H1 (cell line): ENCODE measurements around the gene SPPL3. TPM values are rescaled to one million over a fixed set of nuclear protein-coding genes. Genes with fewer than 3 reads are reported as not detected.

Experiments used
- ASH2L ChIP-seq: fragments of 200-600, 300-600 bp; sonication (generic); IDR thresholded peaks from one replicate; pipeline ENCODE4 v1.7.1; 2017; ENCODE audit warnings: low read length
- EZH2 ChIP-seq: fragments of 200-600 bp; sonication (generic); IDR thresholded peaks from 2 replicates; pipeline ENCODE4 v1.7.1; 2012; ENCODE audit warnings: low read depth, mild to moderate bottlenecking, moderate library complexity, low read length, inconsistent platforms; ENCODE audit not compliant: severe bottlenecking
- GABPA ChIP-seq: IDR thresholded peaks from 2 replicates; pipeline ENCODE4 v1.6.1; 2011; ENCODE audit warnings: mild to moderate bottlenecking, low read length, moderate library complexity, borderline replicate concordance; ENCODE audit not compliant: insufficient read depth
- HDAC6 ChIP-seq: IDR thresholded peaks from one replicate; pipeline ENCODE4 v1.7.1; 2012; ENCODE audit warnings: low read depth, mild to moderate bottlenecking, inconsistent platforms, low read length, moderate library complexity
- NANOG ChIP-seq: IDR thresholded peaks from 2 replicates; pipeline ENCODE4 v1.6.1; 2011; ENCODE audit warnings: low read length, low read depth, mild to moderate bottlenecking, inconsistent platforms; ENCODE audit not compliant: insufficient read depth, poor library complexity, severe bottlenecking
- PHF8 ChIP-seq: fragments of 200-600 bp; sonication (generic); conservative IDR thresholded peaks from 2 replicates; pipeline ENCODE4 v1.7.1; 2012; ENCODE audit warnings: low read depth, mild to moderate bottlenecking, inconsistent platforms, low read length, moderate library complexity
- RAD21 ChIP-seq, 2 experiments: IDR thresholded peaks in 1 of 2; conservative IDR thresholded peaks in 1 of 2; 2 replicates each; pipeline ENCODE4 v1.6.1; 2011; ENCODE audit warnings: low read depth in 2 of 2, low read length in 2 of 2, improper control_type of control experiment in 1 of 2, inconsistent platforms in 1 of 2, mild to moderate bottlenecking in 1 of 2, moderate library complexity in 1 of 2
- SAP30 ChIP-seq: fragments of 300-600 bp; sonication (generic); IDR thresholded peaks from 2 replicates; pipeline ENCODE4 v1.7.1; 2012; ENCODE audit warnings: low read length, moderate library complexity, mild to moderate bottlenecking, inconsistent platforms; ENCODE audit not compliant: insufficient read depth, insufficient replicate concordance
- SUZ12 ChIP-seq: fragments of 200-600 bp; sonication (generic); IDR thresholded peaks from 2 replicates; pipeline ENCODE4 v1.6.1; 2012; ENCODE audit warnings: mild to moderate bottlenecking, inconsistent platforms, low read length, moderate library complexity, mixed read lengths
- polyA plus RNA-seq, 7 experiments: library from polyadenylated mRNA; depleted of rRNA in 3 of 7; stranded (reverse) in 5 of 7; unstranded in 2 of 7; fragments of >200 nt in 5 of 7; fragments of 200-250 nt in 2 of 7; gene quantifications; 1 replicate in 5 of 7; 2 replicates in 1 of 7; 4 replicates in 1 of 7; pipeline versions ENCODE4 v1.2.1 to v1.2.3, GENCODE V29; 2011 to 2013; ENCODE audit warnings: missing spikeins in 2 of 7, mixed read lengths in 2 of 7
- total RNA-seq: library from RNA; stranded (reverse); fragmentation: NEBNext Ultra II Directional; extraction: Animal tissue kit (Norgen Biotek cat#: 25700); gene quantifications from 2 replicates; pipeline ENCODE4 v1.2.1, GENCODE V29; 2021

Gene SPPL3
- total and polyA plus RNA-seq, 2 of the 8 experiments (the other 6 are each of a cell fraction or from before 2014, with no cell fraction given): 27.3 to 48.4 TPM

DNA sequence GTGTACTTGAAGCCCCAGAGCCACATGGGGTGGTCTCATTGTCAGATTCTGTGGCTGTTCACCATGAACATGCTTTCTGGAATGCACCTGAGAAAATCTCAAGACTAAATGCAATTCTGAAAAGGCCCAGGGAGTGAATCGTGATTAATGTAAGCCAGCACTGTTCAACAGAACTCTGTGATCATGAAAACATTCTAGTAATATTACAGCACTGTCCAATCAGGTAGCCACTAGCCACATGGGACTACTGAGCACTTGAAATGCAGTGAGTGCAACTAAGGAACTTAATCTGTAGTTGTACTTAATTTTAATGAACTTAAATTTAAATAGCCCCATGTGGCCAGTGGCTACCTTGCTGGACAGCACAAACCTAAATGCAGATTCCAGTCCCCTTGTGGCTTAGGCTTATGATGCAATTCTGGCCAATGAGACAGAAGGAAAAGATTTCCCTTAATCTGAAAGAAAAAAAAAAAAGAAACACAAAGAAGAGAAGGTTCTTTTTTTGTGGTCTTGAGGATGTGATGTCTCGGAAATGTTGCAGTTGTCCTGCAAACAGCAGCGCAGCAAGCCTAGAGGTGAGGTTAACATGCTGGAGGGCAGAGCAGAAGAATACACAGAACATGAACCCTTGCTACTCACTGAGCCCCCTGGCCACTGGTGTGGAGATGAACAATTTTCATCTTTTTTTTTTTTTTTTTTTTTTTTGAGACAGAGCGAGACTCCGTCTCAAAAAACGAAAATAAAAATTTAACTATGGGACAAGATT lies 48.2 kb downstream of the SPPL3 start (continued):
- TF ChIP-seq ASH2L: no peak
- TF ChIP-seq NANOG: no peak
- TF ChIP-seq RAD21 (IDR thresholded peaks at IDR 0.05 in 1 of 2, conservative IDR thresholded peaks at IDR 0.05 in 1 of 2; ENCODE audit: low read depth in 2 of 2, low read length in 2 of 2): no peak
- no peak for TF ChIP-seq SAP30
- TF ChIP-seq GABPA: no peak
- TF ChIP-seq PHF8: no peak
- no peak for TF ChIP-seq EZH2
- TF ChIP-seq HDAC6: no peak
- TF ChIP-seq SUZ12: no peak
